Stimulated activated CD8-positive, alpha-beta memory T cell treated with anti-CD3 and anti-CD28 coated beads, Interleukin-12 subunit alpha, Interleukin-12 subunit beta, amount 100 ng/mL, for 4 hours (primary cell): ENCODE measurements around the gene CCM2L.
"Not testable (repeated sequence)": the region's sequence is repeated elsewhere in the genome, so short reads cannot be mapped to it uniquely, and the experiment has no call there.

ENCODE experiments used
- DNase-seq: peaks from one replicate; pipeline ENCODE4 v3.0.0-alpha.2; 2020; ENCODE audit warnings: low read depth

Gene CCM2L

GRCh38 chr20:32029561-32029960 lies 19.3 kb downstream of the CCM2L start:
- DNase-seq, result no peak

GRCh38 chr20:32031007-32031958 lies 21.0 kb downstream of the CCM2L start:
- peak; percentile 16 for DNase-seq

- DNase-seq, result no peak
These were observed 23.1 kb downstream of the CCM2L start for GRCh38 chr20:32033316-32033715.

- DNase-seq, result not testable (repeated sequence)
These were observed 23.5 kb downstream of the CCM2L start for GRCh38 chr20:32033721-32034120.

GRCh38 chr20:32034581-32035425 lies 24.6 kb downstream of the CCM2L start:
- no peak for DNase-seq

- DNase-seq, result no peak
These were observed 25.2 kb downstream of the CCM2L start for GRCh38 chr20:32035426-32035779.

- DNase-seq, result no peak
These were observed 26.0 kb downstream of the CCM2L start for GRCh38 chr20:32036252-32036651.

GRCh38 chr20:32036716-32037485 lies 26.7 kb downstream of the CCM2L start:
- no peak for DNase-seq

GRCh38 chr20:32037929-32038328 lies 27.7 kb downstream of the CCM2L start:
- no peak for DNase-seq

GRCh38 chr20:32040142-32040953 lies 30.1 kb downstream of the CCM2L start:
- no peak for DNase-seq

GRCh38 chr20:32045999-32046398 lies 35.8 kb downstream of the CCM2L start:
- DNase-seq, result no peak

- no peak for DNase-seq
These were observed 40.1 kb downstream of the CCM2L start for GRCh38 chr20:32050324-32050841.

GRCh38 chr20:32050851-32051556 lies 40.8 kb downstream of the CCM2L start:
- no peak for DNase-seq

GRCh38 chr20:32051720-32052089 lies 41.5 kb downstream of the CCM2L start:
- no peak for DNase-seq

- no peak for DNase-seq
These were observed 42.0 kb downstream of the CCM2L start, which contains the start of gene HCK for GRCh38 chr20:32052090-32052777. HCK (plus strand) TSS chr20:32052242.

GRCh38 chr20:32052778-32053362 lies 42.6 kb downstream of the CCM2L start:
- DNase-seq, result no peak

GRCh38 chr20:32053648-32054047 lies 43.4 kb downstream of the CCM2L start:
- DNase-seq, result no peak

- DNase-seq, result no peak
These were observed 46.7 kb downstream of the CCM2L start for GRCh38 chr20:32056708-32057483.
